RWPE1 (cell line): ENCODE data around the gene PRMT3.

ENCODE experiments used
- CTCF ChIA-PET: fragments of 350-600 bp; sonication (Branson Sonifier 250); formaldehyde crosslinking; extraction: SDS; loops from one replicate; lab custom pipeline; 2021; lab: Yijun Ruan, JAX
- POLR2A ChIA-PET: fragments of 400-600 bp; formaldehyde crosslinking; extraction: SDS; loops from one replicate; lab custom pipeline; 2020; ENCODE audit warnings: antibody characterized with exemption; ENCODE audit not compliant: low non-redundant PET; lab: Yijun Ruan, JAX
- DNase-seq: peaks from one replicate; pipeline ENCODE4 v3.0.0; 2012; ENCODE audit warnings: low spot score
- H3K27ac ChIP-seq: fragments of 450-650 bp; 2 replicates; pipeline ENCODE4 v1.5.1; 2017
- TF ChIP-seq, protein P1 (sequence below): fragments of 450-650 bp; conservative IDR thresholded peaks from 2 replicates; pipeline ENCODE4 v1.5.1; 2017; ENCODE audit warnings: low read depth, mild to moderate bottlenecking

The PRMT3 gene

GRCh38 chr11:20417771-20418170, 30.3 kb downstream of the PRMT3 start:
- CTCF ChIA-PET: no interaction called here
- POLR2A ChIA-PET: no interaction called here
- TF ChIP-seq, protein P1, sequence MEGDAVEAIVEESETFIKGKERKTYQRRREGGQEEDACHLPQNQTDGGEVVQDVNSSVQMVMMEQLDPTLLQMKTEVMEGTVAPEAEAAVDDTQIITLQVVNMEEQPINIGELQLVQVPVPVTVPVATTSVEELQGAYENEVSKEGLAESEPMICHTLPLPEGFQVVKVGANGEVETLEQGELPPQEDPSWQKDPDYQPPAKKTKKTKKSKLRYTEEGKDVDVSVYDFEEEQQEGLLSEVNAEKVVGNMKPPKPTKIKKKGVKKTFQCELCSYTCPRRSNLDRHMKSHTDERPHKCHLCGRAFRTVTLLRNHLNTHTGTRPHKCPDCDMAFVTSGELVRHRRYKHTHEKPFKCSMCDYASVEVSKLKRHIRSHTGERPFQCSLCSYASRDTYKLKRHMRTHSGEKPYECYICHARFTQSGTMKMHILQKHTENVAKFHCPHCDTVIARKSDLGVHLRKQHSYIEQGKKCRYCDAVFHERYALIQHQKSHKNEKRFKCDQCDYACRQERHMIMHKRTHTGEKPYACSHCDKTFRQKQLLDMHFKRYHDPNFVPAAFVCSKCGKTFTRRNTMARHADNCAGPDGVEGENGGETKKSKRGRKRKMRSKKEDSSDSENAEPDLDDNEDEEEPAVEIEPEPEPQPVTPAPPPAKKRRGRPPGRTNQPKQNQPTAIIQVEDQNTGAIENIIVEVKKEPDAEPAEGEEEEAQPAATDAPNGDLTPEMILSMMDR: no peak

DNA sequence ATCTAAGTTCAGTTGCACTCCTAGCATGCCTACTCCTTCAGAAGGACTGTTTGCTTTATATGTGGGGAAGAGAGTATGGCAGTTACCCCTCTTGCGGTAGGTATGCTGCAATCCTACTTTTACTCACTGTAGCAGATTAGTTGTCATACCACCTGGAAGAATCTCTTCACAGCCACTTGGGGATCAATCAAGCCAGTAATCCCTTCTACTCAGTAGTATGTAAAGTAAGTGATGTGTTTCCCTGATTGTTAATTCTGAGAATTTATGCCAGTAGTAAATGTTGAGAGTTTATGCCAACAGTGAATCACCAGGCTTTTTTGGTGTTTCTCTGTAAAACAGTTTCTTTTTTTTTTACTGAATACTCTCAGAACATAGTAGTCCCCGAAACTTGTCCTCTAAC, 34.4 kb downstream of the PRMT3 start:
- POLR2A ChIA-PET: no interaction called here
- TF ChIP-seq, protein P1: no peak
- H3K27ac ChIP-seq: no peak overlapping the region
- DNase-seq: no peak
- CTCF ChIA-PET: no interaction called here

More at GRCh38 chr11:20417771-20418170, 30.3 kb downstream of the PRMT3 start:
- no peak for DNase-seq
- H3K27ac ChIP-seq: no peak overlapping the region

DNA sequence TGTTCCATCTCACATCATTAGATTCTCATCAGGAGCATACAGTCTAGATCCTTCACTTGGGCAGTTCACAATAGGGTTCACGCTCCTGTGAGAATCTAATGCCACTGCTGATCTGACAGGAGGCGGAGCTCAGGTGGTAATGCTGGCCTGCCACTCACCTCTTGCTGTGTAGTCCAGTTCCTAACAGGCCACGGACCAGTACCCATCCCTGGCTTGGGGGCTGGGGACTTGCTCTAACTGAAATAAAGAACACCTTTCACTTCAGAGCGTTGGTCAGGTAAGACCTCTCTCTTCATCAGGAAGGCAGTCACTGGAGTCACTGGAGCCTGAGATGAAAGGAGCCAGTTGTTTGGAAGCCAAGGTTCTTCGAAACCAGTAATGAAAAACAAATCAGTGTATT, 41.7 kb downstream of the PRMT3 start:
- CTCF ChIA-PET: interaction anchor here (0.6 kb wide), 1 partner anchor 42 kb away, joined by 4 read pairs; no protein-coding TSS in a partner anchor
- no peak overlapping the region for H3K27ac ChIP-seq
- POLR2A ChIA-PET: no interaction called here
- TF ChIP-seq, protein P1: no peak
- DNase-seq: no peak

DNA sequence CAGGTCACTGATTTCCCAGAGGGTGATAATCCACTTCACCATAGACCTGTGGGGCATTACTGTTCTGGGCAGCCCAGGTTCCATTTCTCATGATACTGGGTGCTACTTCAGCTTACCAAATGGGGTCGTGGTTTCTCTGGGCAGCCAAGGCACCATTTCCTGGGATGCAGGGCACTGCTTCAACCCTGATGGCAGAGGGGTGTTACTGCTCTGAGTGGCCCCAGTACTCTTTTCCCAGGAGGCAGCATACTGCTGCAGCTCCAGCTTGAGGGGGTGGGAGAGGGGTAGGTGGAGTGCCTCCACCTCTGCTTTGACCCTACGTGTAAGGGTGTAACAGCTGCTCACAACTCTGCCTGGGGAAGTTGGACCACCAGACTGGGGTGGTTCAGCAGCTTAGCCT, 51.1 kb downstream of the PRMT3 start:
- DNase-seq: no peak
- TF ChIP-seq, protein P1: no peak
- no peak overlapping the region for H3K27ac ChIP-seq
- ChIA-PET POLR2A (no interaction called here), CTCF (no interaction called here)

DNA sequence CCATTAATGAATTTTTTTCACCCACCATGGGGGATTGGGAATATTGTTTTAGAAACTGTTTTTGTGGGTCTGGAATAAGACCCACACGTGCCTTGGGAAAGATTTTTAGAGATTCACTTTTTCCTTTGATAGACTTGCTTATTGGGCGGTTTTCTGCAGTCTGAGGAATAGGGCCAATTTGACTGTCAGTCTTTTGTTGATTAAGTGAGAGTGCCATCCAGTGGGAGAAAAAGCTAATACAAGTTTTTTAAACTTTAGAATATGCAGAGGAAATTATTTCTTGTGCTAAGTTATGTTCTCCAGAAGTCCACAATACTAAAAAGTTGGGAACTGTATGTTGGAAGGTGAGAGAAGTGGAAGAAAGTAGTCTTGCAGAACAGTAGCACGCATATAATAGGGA, 56.1 kb downstream of the PRMT3 start:
- TF ChIP-seq, protein P1: no peak; the same call in 1 of the 2 replicates
- no peak for DNase-seq
- no peak overlapping the region for H3K27ac ChIP-seq
- ChIA-PET CTCF (interaction anchor here (0.6 to 0.8 kb wide), 2 partner anchors 70 to 148 kb away, joined by 4 read pairs; no protein-coding TSS in a partner anchor), POLR2A (no interaction called here)

GRCh38 chr11:20444535-20444934, 57.0 kb downstream of the PRMT3 start:
- H3K27ac ChIP-seq: no peak overlapping the region
- CTCF ChIA-PET: no interaction called here
- no peak for DNase-seq
- TF ChIP-seq, protein P1: no peak
- POLR2A ChIA-PET: no interaction called here

- TF ChIP-seq, protein P1: no peak
- H3K27ac ChIP-seq: no peak overlapping the region
- no peak for DNase-seq
- POLR2A ChIA-PET: no interaction called here
- CTCF ChIA-PET: no interaction called here
Observed at GRCh38 chr11:20448834-20449233, 61.3 kb downstream of the PRMT3 start.
